ENCODE results near the gene SEMA3D.
A peak's percentile ranks its signal among the peaks of the same experiment; 100 is the strongest.

SEMA3D gene

GRCh38 chr7:85078181-85078580 is 108.7 kb downstream of the SEMA3D start:
- no peak for TF ChIP-seq CTCF (IDR thresholded peaks at IDR 0.05)
- DNase-seq (ENCODE audit: low spot score) = no peak

GRCh38 chr7:85075864-85076263 is 111.0 kb downstream of the SEMA3D start:
- Histone ChIP-seq H3K27ac (no peak overlapping the region), H3K4me3 (no peak overlapping the region)
- DNase-seq (ENCODE audit: low spot score) = no peak
- no peak for TF ChIP-seq CTCF (IDR thresholded peaks at IDR 0.05)

More at GRCh38 chr7:85078181-85078580, 108.7 kb downstream of the SEMA3D start:
- no peak overlapping the region for H3K27ac ChIP-seq
- no peak overlapping the region for H3K4me3 ChIP-seq

- Histone ChIP-seq H3K27ac (no peak overlapping the region), H3K4me3 (no peak overlapping the region)
- no peak for DNase-seq (ENCODE audit: low spot score)
- TF ChIP-seq CTCF (IDR thresholded peaks at IDR 0.05) = no peak
Observed at GRCh38 chr7:85074992-85075391, 111.9 kb downstream of the SEMA3D start.

- Histone ChIP-seq H3K27ac (no peak overlapping the region), H3K4me3 (no peak overlapping the region)
- no peak for TF ChIP-seq CTCF (IDR thresholded peaks at IDR 0.05)
- DNase-seq (ENCODE audit: low spot score) = no peak
Observed at GRCh38 chr7:85074016-85074415, 112.8 kb downstream of the SEMA3D start.

- Histone ChIP-seq H3K4me3 (no peak overlapping the region), H3K27ac (no peak overlapping the region)
- TF ChIP-seq CTCF (IDR thresholded peaks at IDR 0.05) = no peak
- no peak for DNase-seq (ENCODE audit: low spot score)
Observed at GRCh38 chr7:85070967-85071628, 115.8 kb downstream of the SEMA3D start.

GRCh38 chr7:85068799-85069198 is 118.1 kb downstream of the SEMA3D start:
- Histone ChIP-seq H3K27ac (peak overlapping the region in 1 of 2 donors; percentile 24), H3K4me3 (no peak overlapping the region)
- TF ChIP-seq CTCF (IDR thresholded peaks at IDR 0.05) = no peak
- no peak for DNase-seq (ENCODE audit: low spot score)

- no peak for DNase-seq (ENCODE audit: low spot score)
- no peak for TF ChIP-seq CTCF (IDR thresholded peaks at IDR 0.05)
- Histone ChIP-seq H3K4me3 (no peak overlapping the region), H3K27ac (no peak overlapping the region)
Observed at GRCh38 chr7:85067371-85067770, 119.5 kb downstream of the SEMA3D start.
